Choroid plexus epithelial cell (primary cell): ENCODE results near the gene LINGO1.

Experiments
- DNase-seq: peaks from one replicate; pipeline ENCODE4 v3.0.0-alpha.2; 2010; ENCODE audit warnings: low read depth
- H3K4me3 ChIP-seq: 2 replicates; pipeline ENCODE4 v1.5.1; 2011; ENCODE audit warnings: low read depth, mild to moderate bottlenecking, control low read depth, low read length, moderate library complexity
- CTCF ChIP-seq: conservative IDR thresholded peaks from 2 replicates; pipeline ENCODE4 v1.5.1; 2011; ENCODE audit warnings: low read depth, mild to moderate bottlenecking, control low read depth, inconsistent platforms, low read length, moderate library complexity

Gene LINGO1

GRCh38 chr15:77656294-77656693 lies 23.6 kb upstream of the LINGO1 start:
- no peak for TF ChIP-seq CTCF
- no peak for DNase-seq
- H3K4me3 ChIP-seq, result no peak overlapping the region

GRCh38 chr15:77654975-77655374 lies 22.3 kb upstream of the LINGO1 start:
- H3K4me3 ChIP-seq, result no peak overlapping the region
- DNase-seq, result no peak
- peak; percentile 51 for TF ChIP-seq CTCF

- H3K4me3 ChIP-seq, result no peak overlapping the region
- DNase-seq, result no peak
- TF ChIP-seq CTCF, result no peak
Observed at GRCh38 chr15:77653832-77654480, 21.2 kb upstream of the LINGO1 start.

GRCh38 chr15:77650265-77650664 lies 17.6 kb upstream of the LINGO1 start:
- peak; percentile 35 for DNase-seq
- peak; percentile 47 for TF ChIP-seq CTCF

GRCh38 chr15:77649610-77650009 lies 16.9 kb upstream of the LINGO1 start:
- DNase-seq, result no peak
- TF ChIP-seq CTCF, result no peak

More at GRCh38 chr15:77650265-77650664, 17.6 kb upstream of the LINGO1 start:
- no peak overlapping the region for H3K4me3 ChIP-seq

GRCh38 chr15:77649017-77649416 lies 16.3 kb upstream of the LINGO1 start:
- H3K4me3 ChIP-seq, result no peak overlapping the region
- no peak for TF ChIP-seq CTCF
- no peak for DNase-seq

More at GRCh38 chr15:77649610-77650009, 16.9 kb upstream of the LINGO1 start:
- no peak overlapping the region for H3K4me3 ChIP-seq

GRCh38 chr15:77647961-77648360 lies 15.2 kb upstream of the LINGO1 start:
- no peak for TF ChIP-seq CTCF
- H3K4me3 ChIP-seq, result no peak overlapping the region
- DNase-seq, result no peak
